GM21825 (cell line): ENCODE results near the gene TOP1.
A peak's percentile ranks its signal among the peaks of the same experiment; 100 is the strongest.

Source experiments
- ATAC-seq: cut with Tn5 transposase; IDR thresholded peaks from one replicate; pipeline ENCODE4 v1.9.1; 2021; ENCODE audit warnings: mild to moderate bottlenecking, moderate library complexity; ENCODE audit not compliant: unreplicated experiment

The TOP1 gene

GRCh38 chr20:41163821-41164220 lies 135.2 kb downstream of the TOP1 start:
- no peak for ATAC-seq

- no peak for ATAC-seq
Observed at GRCh38 chr20:41165001-41165882, 136.6 kb downstream of the TOP1 start.

- no peak for ATAC-seq
Observed at GRCh38 chr20:41166201-41167117, 137.8 kb downstream of the TOP1 start.

GRCh38 chr20:41167118-41167470 lies 138.5 kb downstream of the TOP1 start:
- no peak for ATAC-seq

- ATAC-seq = peak; percentile 49
Observed at GRCh38 chr20:41167481-41168253, 139.0 kb downstream of the TOP1 start.

- no peak for ATAC-seq
Observed at GRCh38 chr20:41168281-41169161, 139.9 kb downstream of the TOP1 start.

- no peak for ATAC-seq
Observed at GRCh38 chr20:41169162-41169690, 140.6 kb downstream of the TOP1 start.

- ATAC-seq = no peak
Observed at GRCh38 chr20:41169791-41170351, 141.2 kb downstream of the TOP1 start.

- ATAC-seq = no peak
Observed at GRCh38 chr20:41170386-41171105, 141.9 kb downstream of the TOP1 start.

- ATAC-seq = no peak
Observed at GRCh38 chr20:41171736-41172295, 143.2 kb downstream of the TOP1 start.

- no peak for ATAC-seq
Observed at GRCh38 chr20:41172296-41173140, 143.9 kb downstream of the TOP1 start.

GRCh38 chr20:41173161-41173721 lies 144.6 kb downstream of the TOP1 start:
- ATAC-seq = no peak

- ATAC-seq = no peak
Observed at GRCh38 chr20:41173791-41174341, 145.2 kb downstream of the TOP1 start.
